Fibroblast of pulmonary artery (primary cell): Measurements from ENCODE around the gene PPM1M.

Experiments
- DNase-seq: peaks from one replicate; pipeline ENCODE4 v3.0.0-alpha.2; 2010; ENCODE audit warnings: low read depth
- H3K4me3 ChIP-seq: replicated peaks from 2 replicates; pipeline ENCODE4 v1.5.1; 2011; ENCODE audit warnings: low read depth, mild to moderate bottlenecking, control low read depth, low read length, moderate library complexity
- TF ChIP-seq, protein P1 (sequence below): IDR thresholded peaks from 2 replicates; pipeline ENCODE4 v1.5.1; 2011; ENCODE audit warnings: mild to moderate bottlenecking, control low read depth, low read length, inconsistent platforms; ENCODE audit errors: missing control alignments

Gene PPM1M

DNA sequence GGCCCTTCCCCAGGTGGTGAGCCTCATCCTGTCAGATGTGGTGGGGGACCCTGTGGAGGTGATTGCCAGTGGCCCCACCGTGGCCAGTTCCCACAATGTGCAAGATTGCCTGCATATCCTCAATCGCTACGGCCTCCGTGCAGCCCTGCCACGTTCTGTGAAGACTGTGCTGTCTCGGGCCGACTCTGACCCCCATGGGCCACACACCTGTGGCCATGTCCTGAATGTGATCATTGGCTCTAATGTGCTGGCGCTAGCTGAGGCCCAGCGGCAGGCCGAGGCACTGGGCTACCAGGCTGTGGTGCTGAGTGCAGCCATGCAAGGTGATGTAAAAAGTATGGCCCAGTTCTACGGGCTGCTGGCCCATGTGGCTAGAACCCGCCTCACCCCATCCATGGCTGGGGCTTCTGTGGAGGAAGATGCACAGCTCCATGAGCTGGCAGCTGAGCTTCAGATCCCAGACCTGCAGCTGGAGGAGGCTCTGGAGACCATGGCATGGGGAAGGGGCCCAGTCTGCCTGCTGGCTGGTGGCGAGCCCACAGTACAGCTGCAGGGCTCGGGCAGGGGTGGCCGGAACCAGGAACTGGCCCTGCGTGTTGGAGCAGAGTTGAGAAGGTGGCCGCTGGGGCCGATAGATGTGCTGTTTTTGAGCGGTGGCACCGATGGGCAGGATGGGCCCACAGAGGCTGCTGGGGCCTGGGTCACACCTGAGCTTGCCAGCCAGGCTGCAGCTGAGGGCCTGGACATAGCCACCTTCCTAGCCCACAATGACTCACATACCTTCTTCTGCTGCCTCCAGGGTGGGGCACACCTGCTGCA lies 46.9 kb downstream of the PPM1M start:
- no peak overlapping the region for H3K4me3 ChIP-seq
- DNase-seq = no peak
- TF ChIP-seq, protein P1, sequence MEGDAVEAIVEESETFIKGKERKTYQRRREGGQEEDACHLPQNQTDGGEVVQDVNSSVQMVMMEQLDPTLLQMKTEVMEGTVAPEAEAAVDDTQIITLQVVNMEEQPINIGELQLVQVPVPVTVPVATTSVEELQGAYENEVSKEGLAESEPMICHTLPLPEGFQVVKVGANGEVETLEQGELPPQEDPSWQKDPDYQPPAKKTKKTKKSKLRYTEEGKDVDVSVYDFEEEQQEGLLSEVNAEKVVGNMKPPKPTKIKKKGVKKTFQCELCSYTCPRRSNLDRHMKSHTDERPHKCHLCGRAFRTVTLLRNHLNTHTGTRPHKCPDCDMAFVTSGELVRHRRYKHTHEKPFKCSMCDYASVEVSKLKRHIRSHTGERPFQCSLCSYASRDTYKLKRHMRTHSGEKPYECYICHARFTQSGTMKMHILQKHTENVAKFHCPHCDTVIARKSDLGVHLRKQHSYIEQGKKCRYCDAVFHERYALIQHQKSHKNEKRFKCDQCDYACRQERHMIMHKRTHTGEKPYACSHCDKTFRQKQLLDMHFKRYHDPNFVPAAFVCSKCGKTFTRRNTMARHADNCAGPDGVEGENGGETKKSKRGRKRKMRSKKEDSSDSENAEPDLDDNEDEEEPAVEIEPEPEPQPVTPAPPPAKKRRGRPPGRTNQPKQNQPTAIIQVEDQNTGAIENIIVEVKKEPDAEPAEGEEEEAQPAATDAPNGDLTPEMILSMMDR = no peak

- TF ChIP-seq, protein P1 = no peak
Measured at GRCh38 chr3:52293491-52294319, 48.1 kb downstream of the PPM1M start.

GRCh38 chr3:52294320-52295150 lies 49.0 kb downstream of the PPM1M start:
- TF ChIP-seq, protein P1 = no peak
- H3K4me3 ChIP-seq = no peak overlapping the region
- DNase-seq = no peak

More at GRCh38 chr3:52293491-52294319, 48.1 kb downstream of the PPM1M start:
- H3K4me3 ChIP-seq = no peak overlapping the region
- no peak for DNase-seq

DNA sequence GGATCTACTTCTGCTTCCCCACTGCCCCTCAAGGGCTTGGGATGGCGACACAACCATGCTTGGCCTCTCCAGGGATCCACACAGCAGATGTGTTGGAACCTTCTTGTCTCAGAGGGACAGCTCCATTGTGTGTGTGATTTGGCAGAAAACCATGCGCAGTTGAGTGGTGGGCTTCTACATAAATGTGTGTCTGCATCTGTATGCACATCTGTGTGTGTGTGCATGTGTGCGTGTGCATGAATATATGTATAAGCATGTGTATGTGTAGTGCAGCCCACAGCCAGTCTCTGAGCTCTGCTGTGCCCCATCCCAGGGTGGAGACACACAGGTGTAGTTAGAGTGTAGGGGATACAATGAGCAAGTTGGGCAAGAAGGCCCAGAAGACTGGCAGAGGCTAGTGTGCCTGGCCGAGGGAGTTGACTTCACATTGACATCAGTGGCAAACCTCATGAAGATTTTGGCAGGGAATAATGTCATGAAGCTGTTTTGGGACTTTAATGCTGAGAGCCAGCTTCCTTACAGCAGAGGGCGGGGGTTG lies 50.2 kb downstream of the PPM1M start:
- H3K4me3 ChIP-seq = no peak overlapping the region
- TF ChIP-seq, protein P1 = no peak
- no peak for DNase-seq

GRCh38 chr3:52297242-52298148 lies 51.9 kb downstream of the PPM1M start:
- no peak overlapping the region for H3K4me3 ChIP-seq
- TF ChIP-seq, protein P1 = no peak
- DNase-seq = no peak
